GM19240 (cell line): Measurements from ENCODE around the gene MBD5.

Source experiments
- DNase-seq: peaks from one replicate; pipeline ENCODE4 v3.0.0; 2011; ENCODE audit warnings: low spot score; ENCODE audit not compliant: insufficient read length

Gene MBD5

DNA sequence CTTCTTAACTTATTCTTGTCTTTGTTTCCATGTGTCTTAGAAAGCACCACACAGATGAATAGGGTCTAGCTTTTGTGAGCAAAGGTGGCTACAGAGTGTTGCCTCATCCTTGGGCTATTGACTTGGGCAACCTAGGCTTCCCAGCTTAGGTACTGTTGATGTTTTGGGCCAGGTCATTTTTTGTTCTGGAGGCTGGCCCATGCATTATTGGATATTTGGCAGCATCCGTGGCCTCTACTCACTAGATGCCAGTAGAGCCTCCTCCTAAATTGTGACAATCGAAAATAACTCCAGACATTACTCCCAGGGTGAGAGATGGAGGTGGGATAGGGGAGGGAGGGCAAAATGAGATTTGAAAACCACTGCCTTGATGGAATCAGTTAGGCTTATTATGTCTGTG, 496.4 kb downstream of the MBD5 start:
- no peak for DNase-seq

DNA sequence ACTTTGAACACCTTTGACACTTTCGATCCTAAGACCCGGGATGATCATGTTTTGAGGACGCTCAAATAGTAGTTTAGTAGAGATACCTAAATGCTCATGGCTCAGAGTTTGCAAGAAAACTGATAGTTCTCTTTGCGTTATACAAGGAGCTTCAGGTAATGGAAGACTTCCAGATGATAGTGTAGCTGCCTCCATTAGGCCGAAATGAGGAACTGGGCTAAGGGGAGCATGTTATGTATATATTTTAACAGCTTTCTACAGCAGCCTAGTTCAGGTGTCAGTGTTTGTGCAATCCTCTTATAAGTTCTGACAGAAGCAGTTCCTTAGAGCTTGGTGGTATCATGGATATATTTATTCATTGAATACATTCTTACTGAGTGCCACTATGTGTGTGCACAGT, 496.9 kb downstream of the MBD5 start:
- DNase-seq, result no peak

DNA sequence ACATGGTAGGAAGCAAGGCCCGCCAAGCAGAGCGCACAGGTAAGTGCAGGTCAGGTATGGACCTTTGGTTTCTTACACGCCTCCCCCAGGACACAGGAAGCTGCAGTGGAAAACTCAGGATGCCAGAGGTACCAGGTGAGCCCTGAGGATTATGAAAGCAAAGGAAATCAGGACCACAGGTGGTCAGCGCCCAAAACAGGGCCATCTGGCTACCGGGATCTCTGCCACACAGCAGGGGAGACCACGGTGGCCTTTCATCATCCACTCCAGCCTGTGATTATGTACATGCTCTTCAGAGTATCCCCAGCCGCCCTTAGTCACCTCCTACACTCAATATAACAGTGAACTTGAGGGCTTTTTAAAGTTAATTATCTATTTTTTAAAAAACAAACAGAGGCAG, 498.1 kb downstream of the MBD5 start:
- DNase-seq, result no peak

DNA sequence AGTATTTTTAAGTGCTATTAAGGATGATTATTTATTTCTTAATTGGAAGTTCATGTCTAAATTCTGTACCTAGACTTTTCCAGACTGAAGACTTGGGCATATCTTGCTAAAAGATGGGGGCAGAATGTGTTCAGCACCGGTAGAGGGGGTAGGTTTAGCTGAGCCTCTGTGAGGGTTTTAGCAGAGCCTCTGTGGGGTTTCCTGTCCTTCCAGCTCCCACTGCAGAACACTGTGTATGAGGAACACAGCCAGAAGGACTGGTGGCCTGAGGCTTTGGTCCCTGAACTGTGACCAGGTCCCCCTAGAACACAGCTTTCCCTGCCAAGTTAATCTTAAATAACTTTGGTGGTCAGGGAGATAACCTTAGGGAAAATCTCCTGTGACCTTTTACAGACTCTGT, 500.3 kb downstream of the MBD5 start:
- no peak for DNase-seq

DNA sequence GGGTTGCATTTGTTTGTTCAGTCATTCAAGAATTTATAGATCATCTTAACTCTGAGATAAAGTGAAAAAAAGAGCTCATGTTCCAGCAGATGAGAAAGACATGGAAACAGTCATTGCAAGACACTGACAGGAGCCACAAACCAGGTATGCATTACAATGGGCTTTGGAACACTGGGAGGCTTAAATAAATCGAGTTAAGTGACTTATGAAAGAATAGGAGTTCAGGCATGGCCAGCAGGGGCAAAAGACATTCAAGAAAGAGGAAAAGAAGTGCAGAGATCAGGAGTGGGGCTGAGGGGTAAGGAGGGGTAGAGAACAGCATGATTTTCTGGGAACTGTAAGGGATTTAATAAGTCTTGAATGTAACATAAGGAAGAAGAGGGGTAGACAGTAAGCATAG, 502.4 kb downstream of the MBD5 start:
- no peak for DNase-seq

DNA sequence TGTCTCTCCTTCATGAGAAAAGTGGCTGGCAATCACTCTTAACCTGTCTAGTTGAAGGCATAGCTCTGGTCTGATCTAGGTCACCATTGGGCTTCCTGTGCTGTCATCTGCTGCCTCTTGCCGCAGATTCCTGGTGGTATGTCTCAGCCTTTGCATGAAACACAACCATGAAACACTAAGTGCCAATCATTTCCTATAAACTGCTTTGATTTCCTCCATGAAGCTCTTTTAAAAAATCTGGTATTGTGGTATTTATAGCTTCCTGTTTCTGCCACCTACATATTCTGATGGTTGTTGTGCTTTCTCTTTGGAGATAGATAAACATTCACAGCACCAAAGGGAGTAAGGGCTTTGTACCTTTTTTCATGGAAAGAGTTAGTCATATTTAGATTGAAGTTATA, 503.6 kb downstream of the MBD5 start:
- no peak for DNase-seq

DNA sequence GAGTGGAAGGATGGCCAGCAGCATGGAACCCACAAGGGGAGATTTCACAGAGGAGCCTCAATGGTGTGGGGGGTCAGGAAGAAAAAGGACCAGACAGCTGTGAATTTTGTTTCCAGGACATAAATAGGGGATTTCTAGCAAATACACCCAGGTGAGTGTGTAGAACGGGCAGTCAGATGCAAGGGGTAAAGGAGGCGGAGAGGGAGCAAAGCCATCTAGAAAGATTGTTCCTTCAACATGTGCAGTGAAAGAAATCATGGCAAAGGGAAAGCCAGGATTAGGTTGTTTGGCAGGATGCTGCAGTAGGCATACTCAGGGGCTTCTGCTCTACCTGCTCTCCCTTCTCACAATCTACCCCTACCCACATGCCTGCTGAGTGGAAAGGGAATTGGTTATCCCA, 504.2 kb downstream of the MBD5 start:
- no peak for DNase-seq

DNA sequence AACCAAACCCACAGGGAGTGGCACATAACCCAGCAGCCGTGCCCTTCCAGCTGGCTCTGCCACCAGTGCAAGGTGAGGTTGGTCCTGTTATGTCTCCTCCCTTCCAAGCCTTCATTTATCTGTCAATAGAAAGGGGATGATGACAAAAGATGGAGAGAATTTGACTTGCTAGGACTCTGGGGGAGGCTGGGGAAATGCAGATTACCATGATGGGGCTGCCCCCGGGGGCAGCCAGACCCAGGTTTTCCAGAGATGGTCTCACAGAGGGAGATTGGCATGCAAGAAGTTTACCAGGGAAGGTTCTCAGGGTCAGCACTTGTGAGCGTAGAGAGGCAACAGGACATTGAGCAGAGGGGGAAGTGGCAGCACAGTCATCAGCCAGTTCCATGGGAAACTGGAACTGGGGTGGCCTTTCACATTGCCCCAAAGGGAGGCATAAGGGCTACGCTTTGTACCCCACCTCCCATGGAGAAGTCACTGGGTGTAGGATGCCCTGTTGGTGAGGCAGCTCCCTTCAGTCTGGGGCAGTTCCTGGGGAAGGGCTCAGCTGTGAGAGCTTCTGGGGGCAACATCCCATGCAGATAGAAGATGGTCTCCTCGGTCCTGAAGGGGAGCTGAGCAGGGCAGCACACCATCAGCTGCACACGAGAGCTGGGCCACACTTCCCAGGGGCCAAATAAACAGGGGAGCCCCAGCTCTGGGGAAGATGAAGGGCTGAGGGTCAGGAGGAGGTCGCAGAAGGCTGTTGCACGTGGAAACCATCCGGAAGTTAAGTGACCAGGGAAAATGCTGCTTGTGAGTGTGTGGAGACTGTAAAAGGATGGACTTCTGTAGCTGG, 505.8 kb downstream of the MBD5 start:
- DNase-seq, result no peak

DNA sequence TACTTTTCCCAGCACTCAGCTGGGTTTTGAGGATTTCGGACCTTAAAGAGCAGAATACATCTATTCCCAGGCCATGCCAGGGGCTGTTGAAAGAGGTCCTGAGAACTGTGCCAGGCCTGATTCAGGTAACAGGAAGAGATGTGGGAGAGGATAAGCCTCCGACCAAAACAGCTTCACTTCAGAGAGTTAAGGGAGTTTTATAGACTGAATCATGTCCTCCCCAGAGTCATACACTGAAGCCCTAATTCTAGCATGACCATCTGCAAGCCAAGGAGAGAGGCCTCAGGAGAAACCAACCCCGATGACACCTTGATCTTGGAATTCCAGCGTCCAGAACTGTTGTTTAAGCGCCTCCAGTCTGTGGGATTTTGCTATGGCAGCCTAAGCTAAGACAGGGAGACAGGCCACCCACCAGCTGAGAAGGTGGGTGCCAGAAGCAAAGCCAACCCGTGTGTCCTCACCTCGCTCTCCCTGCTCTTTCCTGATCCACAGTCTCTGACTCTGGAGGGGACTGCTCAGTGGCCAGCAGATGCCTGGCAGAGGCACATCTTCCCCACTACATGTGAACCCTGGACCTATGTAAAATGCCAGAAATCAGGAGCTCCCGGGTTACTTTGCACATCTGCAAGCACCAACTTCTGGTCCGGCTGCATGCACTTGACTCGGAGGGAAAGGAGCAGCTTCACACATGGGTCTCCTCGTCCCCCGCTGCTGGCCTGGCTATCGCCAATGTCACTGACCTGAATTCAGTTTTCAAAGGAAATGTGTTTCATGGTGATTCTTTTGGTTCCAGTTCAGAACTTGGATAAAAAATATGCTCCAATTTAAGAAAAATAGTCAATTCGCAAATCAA, 506.8 kb downstream of the MBD5 start:
- no peak for DNase-seq

DNA sequence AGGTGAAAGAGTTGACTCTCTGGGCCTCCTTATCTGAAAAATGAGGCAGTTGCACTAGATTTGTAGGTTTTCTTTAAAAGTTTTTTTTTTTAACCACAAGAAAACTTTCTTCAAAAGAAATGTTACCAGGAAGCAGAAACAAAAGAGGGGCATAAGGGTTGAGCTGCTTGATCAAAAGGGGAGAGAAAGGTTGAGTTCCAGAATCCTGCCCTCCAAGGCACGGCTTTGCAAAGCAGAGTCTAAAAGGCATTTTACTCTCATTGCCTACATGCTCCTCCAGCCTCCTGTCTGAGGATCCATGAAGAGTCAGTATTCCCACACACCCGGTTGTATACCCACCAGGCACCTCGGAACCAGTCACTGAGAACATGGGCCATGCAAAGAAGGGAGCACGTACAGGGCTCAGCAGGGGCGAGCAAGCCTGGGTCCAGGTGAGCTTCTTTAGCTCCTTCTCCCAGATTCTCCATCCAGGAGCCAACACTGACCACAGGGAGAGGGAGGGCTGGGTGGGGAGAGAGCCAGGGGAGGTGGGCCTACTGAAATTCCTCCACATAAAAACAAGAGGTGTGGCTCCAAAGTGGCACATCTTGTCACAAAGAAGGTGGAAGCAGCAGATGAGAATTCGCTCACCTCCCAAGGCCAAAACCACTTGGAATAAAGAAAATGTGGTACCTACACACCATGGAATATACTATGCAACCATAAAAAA, 507.6 kb downstream of the MBD5 start:
- DNase-seq, result no peak

DNA sequence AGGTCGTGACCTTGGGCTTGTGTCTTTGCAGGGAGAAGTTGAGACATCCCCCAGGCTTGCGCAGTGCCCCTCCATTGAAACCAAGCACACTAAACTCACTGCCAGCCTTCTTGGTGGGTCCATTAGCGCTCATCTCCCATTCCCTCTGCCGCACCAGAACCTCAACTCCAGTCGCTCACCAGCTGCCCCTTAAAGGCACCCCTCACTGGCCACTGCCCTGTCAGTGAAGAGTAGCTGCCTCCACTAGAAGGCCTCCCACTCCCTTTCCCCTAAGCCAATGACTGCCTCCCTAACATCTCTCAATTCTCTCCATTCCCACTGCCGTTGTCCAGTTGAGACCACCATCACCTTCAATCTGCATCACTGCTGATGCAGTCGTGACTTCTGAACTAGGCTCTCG, 508.9 kb downstream of the MBD5 start:
- no peak for DNase-seq

DNA sequence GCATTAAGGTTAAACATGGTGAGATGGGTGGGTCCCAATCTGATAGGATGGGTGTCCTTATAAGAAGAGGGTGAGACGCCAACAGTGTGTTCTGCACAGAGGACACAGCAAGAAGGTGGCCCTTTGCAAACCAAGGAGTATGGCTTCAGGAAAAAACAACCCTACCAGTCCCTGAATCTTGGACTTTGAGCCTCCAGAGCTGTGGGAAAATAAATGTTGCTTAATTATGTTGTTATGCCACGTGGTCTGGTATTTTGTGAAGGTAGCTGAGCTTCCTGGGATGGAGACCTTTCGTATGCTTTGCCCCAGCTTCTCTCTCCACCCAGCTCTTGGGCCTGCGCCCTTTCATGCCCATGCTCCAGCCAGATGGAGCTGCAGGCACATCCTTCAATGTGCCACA, 509.5 kb downstream of the MBD5 start:
- no peak for DNase-seq

DNA sequence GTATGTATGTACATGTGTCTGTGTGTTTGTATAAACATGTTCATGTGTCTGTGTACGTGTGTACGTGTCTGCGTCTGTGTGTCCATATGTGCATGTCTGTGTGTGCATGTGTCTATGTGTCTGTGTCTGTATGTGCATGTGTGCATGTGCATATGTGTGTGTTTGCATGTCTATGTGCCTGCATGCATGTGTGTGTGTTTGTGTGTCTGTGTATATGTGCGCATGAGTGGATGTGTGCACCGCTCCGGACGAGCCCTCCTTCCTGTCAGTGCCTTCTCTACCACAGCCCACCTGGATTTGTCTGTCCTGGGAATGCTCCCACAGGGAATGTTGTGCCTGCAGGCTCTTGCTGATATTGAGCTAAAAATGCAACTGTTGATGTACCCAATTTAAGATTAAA, 510.3 kb downstream of the MBD5 start:
- DNase-seq, result no peak

DNA sequence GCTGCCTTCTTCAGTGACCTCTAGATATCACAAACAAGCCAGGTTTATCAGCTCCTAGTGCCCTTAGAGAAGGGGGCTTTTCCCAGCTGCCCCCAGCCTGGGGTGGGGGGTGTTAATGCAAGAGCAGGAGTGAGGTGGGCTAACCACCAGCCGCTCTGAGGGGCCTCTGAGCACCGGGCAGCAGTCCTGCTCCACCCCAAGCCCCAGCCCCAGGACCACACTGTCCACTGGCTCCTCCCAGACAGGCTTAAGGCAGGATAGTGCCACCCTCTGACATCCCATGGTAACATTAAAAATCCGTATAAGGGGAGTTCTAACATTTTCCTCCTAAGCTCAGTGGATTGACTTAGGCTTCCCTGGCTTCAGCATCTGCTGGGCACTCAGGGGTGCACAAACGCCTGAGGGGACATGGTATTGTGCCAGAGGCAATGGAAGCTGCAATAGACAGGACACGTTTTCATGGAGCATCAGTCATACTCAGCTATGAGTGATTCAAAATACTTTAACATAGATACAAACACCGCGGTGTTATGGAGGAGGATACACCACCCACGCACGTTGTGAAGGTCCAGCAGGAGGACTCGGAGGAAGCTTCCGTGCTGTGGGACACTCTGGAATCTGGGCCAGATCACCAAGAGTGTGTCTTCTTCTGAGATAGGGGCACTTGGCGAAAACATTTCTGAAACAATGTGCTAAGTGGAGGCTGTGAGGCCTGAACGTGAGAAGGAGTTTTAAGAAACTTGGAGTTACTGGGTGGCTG, 511.0 kb downstream of the MBD5 start:
- no peak for DNase-seq

DNA sequence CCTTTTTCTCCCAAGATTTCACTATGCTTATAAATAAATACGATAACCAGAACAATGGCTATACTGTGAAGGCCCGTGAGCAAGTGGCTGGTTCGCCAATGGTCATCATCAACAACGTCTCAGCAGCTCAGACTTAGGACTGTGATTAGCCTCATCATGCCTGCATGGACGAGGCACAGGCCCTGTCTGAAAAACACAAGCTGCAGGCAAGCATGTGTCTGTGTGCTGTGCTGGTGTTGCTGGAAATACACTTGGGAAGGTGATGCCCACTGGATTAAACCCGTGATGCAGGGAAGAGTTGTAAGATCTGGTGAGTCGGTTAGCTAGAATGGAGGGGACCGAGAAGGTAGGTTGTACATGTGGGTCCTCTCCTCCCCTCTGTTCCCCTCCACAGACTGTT, 512.1 kb downstream of the MBD5 start:
- no peak for DNase-seq

DNA sequence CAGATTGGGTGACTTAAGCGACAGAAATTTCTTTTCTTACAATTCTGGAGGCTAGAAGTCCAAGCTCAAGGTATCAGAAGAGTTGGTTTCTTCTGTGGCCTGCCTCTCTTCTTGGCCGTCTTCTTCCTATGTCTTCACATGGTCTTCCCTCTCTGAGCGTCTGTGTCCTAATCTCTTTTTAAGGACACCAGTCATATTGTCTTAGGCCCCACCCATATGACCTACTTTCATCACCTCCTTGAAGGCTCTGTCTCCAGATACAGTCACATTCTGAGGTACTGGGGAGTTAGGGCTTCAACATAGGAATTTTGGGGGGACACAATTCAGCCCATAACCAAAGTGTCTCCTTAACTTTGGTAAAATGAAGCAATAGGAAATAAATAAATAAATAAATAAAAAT, 512.8 kb downstream of the MBD5 start:
- DNase-seq, result no peak

DNA sequence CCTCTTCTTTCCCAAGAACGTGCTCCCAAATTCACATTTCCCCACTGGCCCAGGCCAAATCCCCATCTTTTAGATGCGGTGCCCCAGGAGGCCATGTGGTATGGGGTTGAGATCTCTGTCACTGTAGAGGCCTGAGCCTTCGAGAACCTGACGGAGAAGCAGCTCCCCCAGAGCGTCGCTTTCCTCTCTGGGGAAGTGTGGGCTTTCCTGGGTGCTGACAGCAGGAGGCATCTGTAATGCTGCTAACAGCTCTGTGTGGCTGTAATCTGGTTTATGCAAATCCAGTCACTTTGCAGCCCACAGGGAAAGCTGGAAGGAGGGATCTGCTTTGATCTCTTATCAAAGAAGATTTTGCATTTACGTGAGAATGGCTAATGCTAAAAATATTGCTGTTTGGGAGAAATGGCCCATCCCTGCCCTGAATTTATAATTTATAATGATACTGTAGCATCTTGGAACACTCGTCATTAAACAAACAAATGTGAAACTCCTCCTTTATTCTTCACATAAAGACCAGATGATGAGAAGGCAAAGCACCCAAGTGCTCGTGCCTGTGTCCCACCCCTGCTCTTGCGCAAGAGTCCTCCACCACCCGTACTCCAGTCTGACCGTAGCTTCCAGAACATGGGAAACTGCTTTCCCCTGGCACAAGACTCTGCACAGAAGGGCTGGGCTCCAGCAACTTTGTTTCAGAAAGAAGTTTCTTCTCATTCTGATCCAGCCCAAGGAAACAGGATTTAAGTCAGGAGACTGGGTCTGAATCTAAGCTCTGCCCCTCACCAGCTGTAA, 513.7 kb downstream of the MBD5 start:
- DNase-seq, result no peak

DNA sequence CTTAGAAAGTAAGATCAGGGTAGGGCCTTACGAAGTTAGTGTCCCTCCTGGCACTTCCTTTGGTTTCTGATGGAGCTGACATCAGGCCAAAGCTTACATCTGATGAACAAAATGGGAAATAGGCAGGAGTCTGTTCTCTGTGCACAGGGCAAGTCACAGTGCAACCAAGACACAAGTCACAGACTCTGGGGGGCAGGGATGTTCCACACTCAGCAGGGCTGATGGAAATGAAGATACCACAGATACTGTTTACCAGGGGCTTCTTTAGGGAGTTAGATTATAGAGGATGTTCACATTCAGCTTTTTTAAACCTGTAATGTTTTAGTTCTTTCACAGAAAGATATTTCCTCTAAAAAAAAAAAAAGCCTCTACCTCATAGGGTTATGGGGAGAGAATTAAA, 517.5 kb downstream of the MBD5 start:
- no peak for DNase-seq

DNA sequence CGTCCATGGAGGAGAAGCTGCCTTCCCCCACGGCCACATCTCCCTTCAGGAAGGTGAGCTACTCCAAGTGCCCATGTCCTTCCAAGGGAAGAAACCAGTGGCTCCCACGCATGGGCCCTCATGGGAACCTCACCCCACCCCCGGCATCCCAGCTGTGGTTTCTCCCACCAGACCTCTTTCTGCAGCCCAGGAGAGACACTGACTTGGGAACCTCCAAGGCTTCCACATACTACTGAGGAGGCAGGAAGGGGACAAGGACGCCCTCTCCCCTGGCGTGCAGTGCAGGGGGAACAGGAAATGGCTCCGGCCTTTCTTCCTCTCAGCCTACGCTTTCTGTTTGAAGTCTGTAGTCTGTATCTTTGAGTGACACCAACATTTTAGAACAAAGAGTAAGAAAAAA, 519.1 kb downstream of the MBD5 start:
- DNase-seq, result no peak

DNA sequence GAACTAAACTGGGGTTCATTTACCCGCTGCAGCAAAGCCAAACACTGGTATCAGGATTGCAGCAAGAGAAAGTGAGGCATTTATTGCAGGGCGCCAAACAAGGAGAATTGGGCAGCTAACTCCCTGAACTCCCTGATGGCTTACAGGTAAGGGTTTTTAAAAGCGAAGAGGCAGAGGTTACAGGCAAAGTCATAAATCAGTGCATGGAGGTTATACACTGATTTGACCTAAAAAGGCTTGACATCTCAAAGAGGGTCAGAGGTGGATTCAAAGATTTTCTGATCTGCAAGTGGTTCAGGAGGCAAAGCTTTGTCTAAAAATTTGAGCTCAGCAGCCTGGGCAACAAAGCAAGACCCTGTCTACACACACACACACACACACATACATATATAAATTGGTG, 520.9 kb downstream of the MBD5 start:
- no peak for DNase-seq

DNA sequence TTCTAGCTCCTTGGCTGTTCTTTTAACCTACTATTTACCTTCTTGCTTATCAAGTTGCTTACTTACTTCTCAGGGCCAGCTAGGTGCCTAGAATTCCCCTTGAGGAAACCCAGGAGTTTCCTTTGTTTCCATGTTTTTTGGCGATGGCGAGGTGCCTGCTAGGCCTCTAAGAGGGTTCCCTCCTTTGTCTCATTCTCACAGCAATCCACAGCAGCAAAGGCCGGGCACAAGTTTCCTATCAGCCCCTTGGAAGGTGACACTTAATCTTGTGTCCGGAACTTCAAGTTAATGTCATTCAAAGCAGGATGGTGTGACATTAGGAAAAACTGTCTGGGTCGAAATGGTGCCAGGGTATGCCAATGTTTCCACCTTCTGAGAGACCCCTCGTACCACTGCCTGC, 521.7 kb downstream of the MBD5 start:
- no peak for DNase-seq
